HG03571 (cell line): ENCODE data around the gene LYPD5.
"Not testable (repeated sequence)": the region's sequence is repeated elsewhere in the genome, so short reads cannot be mapped to it uniquely, and the experiment has no call there.

Source experiments
- ATAC-seq: cut with Tn5 transposase; IDR thresholded peaks from one replicate; pipeline ENCODE4 v1.9.1; 2021; ENCODE audit not compliant: unreplicated experiment

The LYPD5 gene

DNA sequence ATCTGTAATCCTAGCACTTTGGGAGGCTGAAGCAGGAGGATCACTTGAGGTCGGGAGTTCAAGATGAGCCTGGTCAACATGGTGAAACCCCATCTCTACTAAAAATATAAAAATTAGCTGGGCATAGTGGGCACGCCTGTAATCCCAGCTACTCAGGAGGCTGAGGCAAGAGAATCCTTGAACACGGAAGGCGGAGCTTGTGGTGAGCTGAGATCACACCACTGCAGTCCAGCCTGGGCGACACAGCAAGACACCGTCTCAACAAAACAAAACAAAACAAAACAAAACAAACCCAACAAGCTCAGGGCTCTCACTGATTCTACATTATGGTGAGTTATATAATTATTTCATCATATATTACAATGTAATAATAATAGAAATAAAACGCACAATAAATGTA lies 4.2 kb upstream of the LYPD5 start:
- not testable (repeated sequence) for ATAC-seq

DNA sequence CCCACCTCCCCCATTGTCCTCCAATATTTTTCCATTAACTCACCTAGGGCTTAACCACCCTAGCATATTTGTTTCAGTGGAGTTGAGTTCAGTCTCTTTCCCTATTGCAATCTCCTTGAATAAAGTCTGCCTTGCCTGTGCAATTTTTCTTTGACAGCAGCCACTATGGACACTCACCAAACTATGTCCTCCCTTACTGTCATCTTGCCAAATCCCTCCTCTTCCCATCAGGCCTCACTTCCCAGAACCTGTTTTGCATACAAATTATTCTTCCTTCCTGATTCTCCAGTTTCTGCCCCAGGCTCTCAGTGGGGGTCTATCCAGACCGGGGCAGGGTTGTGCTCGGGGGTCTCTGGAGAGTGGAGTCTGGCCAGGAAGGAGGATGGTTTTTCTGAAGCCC lies 2.2 kb upstream of the LYPD5 start:
- ATAC-seq = no peak

DNA sequence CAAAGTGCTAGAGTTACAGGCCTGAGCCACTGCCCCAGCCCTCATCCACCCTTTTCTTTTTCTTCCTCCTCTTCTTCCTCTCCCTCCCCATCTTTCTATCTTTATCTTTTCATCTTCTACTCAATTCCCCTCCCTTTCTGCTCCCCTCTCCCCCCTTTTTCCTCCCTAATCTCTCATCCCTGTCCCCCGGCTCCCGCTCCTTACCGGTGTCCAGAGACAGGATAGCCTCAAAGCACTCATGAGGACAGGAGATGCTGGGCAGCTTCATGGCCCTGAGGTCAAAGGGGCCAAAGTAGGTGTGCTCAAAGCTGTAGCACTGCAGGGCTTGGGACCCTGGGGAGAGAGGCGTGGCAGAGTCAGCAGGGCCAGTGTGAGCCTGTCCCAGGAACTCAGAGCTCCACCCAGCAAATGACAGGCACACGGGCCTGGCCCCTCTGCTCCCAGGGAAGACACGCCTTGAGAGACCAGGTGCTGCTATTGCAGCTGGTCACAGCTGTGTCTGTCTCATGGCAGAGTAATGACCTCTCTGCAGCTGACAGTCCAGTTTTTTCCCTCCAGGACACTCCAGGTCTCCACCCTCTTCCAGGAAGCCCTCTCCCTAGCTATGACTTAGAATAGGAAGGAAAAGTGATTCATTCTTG lies 2.6 kb downstream of the LYPD5 start:
- no peak for ATAC-seq

DNA sequence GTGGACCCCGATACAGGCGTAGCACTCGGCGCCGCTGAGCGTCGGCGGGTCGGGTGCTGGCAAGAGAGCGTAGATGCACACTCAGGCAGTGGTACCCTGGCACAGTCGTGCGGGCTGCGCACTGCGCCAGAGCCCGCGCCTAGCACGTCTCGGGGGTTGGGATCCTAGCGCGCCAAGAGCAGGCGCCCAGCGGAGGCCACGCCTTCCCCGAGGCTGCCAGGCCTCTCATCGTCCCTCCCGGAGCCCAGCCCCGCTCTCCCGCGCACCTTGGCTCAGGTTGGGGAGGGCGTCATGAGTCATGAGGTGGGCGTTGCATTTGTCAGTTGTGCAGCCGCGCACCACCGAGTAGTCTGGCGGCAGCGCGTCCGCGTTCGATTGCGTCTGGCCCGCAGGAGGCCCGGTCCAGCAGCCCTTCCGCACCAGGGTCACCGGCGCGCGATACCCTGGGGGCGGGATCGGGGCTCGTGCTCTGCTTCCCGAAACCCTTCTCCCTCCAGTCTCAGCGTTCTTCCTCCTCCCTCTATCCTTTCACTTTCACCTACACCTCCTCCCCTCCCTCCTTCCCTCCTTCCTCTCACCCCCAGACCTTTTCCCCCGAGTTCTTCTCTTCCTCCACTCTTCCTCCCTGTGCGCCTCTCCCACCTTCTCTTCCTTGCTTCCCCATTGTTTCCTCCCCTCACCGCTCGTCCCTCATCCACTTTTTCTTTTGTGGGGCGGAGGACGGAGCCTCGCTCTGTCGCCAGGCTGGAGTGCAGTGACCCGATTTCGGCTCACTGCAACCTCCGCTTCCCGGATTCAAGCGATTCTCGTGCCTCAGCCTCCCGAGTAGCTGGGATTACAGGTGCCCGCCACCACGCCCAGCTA lies 3.5 kb downstream of the LYPD5 start:
- ATAC-seq = no peak

DNA sequence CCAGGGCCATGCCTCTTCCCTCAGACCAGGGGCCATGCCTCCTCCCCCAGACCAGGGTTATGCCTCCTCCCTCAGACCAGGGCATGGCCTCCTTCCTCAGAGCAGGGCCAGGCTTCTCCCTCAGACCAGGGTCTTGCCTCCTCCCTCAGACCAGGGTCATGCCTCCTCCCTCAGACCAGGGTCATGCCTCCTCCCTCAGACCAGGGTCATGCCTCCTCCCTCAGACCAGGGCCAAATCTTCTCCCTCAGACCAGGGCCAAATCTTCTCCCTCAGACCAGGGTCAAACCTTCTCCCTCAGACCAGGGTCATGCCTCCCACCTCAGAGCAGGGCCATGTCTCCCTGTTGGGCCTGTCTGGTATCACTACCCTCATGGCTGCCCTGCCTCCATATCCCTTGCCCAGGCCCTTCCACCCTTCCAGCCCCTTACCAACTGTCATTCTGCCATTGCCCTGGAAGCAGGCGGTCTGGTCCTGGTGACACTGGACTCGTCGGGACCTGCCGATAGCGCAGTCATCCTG lies 4.2 kb downstream of the LYPD5 start:
- ATAC-seq = no peak

DNA sequence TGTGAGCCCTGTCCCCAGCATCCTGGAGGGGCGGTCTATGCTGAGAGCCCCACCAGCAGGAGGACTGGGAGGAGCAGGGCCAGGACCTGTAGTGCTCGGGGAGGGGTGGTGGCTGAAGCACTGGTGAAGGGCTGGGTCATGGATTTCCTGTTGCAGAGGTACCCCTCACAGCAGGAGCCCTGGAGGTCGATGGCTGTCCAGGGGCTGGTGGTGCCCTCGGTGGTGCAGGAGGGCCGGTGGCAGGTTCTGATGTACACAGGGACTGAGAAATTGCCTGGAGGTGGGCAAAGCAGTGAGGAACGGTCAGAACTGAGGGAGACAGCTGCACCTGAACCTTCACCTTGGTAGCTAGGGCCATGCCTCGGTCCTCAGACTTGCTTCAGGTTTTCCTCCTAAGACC lies 4.7 kb downstream of the LYPD5 start:
- no peak for ATAC-seq

DNA sequence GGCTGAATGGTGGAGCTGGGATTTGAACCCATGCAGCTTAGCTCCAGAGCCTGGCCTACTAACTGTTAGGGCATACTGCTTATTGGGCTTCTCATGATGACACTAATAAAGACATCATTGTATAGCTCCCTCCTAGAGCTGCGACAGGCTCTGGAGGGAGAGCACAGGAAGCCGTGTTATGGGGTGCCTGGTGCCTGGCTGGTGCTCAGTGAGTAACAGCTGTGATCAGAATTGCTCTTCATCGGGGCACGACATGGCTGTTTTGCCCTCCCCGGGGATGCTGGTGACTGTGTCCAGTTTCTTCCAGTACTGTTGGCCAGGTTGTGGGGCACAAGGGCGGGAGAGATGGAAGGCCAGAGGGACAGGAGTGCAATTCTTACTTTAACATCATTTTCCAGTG lies 5.1 kb downstream of the LYPD5 start:
- no peak for ATAC-seq

DNA sequence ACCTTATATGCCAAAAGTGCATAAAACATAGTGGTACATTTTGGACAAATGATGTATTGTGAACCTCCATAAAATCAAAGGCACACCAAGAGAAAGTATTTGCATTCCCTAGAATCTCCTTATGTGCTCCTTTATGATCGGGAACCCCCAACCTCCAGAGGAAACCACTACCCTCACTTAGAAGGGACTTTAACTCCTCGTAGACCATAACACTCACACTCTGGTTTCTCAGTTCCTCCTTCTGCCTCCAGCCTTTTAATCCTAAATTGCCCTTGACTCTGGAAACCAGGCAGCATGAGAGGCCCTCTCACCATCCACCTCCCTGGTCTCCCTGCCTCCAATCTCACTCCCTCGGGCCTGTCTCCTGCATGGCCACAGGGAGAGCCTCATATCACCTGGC lies 11.7 kb downstream of the LYPD5 start:
- ATAC-seq = no peak

DNA sequence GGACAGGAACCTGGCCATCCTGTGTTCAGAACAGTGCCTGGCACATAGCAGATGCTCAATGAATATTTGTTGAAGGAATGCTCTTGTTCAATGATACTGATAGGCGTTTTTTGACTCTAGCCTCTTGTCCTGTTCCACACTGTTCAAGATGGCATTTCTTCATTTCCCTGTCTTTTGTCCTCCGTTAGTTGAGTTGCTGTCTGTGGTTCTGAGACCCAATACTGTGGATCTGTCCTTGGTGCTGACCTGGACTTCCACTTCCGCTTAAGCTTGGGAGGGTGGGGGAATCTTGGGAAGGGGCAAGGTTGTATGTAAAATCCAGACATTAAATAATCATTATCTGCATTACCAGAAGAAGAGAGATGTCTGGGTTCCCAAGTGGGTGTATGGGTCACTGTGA lies 13.2 kb downstream of the LYPD5 start:
- no peak for ATAC-seq

DNA sequence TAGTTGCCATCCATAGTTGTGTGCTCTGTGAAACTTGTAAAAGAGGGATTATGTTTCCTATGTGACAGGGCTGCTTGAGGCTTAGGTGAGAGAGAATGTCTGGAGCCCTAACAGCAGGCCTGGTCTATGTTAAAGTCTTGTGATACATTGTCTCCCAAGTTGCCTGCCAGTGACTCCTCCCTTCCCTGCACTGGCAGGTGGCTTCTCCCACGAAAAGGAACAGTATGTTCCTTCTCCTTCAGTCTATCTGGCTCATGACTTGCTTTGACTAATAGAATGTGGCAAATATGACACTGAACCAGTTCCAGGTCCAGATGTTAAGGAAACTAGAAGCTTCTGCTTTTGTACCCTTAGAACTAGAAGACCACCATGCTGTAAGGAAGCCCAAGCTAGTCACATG lies 15.6 kb downstream of the LYPD5 start:
- no peak for ATAC-seq

DNA sequence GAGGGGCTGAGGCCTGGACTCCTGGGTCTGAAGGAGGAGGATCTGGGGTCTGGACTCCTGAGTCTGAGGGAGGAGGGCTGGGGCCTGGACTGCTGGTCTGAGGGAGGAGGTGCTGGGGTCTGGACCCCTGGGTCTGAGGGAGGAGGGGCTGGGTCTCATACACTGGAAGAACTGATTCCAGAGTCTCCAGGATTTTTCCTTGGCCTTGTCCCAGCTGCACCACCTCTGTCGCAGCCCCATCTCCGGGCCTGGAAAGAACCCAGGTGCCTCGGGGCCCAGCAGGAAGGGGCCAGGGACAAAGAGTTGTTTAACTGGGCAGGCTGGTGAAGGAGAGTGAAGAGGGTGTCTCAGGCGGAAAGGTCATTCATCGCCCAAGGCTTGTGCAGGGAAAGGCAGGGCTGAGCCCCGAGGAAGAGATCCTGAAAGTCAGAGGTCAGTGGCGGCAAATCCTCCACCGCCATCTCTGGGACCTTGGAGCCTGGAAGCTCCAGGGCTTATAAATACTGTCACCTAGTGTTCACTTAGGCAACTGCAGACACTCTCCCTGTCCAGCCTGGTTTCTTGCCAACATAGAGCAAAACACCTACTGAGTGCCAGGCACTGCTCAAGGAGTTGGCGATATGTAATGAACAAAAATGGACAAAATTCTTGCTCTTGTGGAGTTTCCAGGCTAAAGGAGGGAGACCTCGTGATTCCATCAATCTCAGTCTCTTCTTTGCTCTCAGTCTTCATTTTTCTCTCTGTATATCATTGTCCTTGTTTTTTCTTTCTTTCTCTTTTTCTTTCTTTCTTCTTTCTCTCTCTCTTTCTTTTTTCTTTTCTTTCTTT lies 17.1 kb downstream of the LYPD5 start:
- ATAC-seq = no peak

DNA sequence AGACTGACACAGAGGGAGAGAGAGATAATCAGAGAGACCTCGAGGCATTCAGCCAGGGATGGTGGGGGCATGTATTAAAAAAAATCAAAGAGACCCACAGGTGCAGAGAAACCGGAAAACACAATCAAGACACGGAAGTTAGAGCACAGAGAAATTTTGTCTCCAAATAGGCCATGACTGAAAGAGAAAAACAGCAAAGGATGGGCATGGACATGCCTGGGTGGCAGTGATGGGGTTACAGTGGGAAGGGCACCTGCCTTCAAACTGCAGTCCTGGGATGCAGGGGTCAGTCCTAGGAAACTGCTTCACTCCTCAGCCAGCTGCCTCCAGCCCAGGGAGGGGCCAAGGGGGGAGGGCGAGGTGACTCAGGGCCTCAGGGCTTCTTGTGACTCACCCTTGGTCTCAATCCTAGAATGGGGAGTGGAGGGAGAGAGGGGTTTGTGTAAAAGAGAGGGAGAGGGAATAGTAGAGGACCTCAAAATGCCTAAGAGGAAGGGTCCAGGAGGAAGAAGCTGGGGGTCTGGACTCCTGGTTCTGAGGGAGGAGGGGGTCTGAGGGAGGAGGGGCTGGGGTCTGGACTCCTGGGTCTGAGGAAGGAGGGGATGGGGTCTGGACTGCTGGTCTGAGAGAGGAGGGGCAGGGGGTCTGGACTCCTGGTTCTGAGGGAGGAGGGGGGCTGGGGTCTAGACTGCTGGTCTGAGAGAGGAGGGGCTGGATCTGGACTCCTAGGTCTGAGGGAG lies 17.8 kb downstream of the LYPD5 start:
- ATAC-seq = no peak

DNA sequence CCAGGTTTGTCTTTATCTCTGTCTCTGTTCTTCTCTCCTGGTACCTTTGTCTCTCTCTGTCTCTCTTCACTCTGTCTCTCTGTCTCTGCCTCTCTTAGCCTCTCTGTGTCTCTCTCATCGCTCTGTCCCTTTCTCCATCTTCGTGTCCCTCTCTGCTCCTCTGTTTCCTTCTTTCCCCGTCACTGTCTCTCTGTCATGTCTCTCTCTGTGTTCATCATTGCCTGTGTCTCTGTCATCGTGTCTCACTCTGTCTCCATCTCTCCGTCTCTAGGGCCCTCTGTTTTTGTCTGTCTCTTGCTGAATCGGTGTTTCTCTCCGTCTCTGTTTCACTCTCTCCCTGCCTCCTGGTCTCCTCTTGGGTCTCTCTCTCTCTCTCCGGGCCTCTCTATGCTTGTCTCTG lies 18.6 kb downstream of the LYPD5 start:
- ATAC-seq = no peak

DNA sequence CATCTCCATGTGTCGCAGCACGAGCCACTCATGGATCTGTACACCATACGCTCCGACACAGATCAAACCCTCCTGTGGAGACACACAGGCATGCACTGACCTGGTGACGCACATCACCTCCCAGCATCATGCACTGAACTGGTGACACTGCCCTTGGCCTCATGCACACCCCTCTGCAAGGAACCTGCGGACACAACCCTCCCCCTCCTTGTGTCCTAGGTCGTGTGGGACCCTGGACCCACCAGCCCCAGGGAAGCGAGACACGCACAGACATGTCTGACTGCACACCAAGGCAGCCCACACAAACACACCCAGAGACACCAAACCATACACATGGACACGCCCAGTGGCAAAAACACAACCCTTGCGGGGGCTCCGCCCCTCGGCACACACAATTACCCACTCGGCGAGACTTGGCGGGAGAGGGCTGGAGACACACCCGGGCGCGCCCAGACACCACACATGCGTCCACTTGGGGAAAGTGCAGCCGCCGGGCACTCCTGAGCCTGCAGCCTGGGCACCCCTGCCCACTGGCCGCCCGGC lies 19.5 kb downstream of the LYPD5 start:
- ATAC-seq = no peak

DNA sequence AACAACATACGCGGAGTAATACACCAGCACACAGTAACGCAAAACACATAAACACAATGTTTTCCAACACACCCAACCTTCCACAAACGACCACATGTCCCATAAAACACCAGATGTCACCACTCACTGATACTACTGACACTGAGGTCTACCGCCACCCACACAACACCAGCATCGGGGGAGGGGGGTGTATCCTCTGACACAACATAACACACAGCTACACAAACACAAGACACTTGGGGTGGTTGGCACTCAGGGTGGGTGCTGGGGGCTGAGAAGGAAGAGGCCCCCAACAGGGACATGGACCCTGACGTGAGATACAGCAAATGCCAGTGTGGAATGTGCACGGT lies 20.0 kb downstream of the LYPD5 start:
- no peak for ATAC-seq

DNA sequence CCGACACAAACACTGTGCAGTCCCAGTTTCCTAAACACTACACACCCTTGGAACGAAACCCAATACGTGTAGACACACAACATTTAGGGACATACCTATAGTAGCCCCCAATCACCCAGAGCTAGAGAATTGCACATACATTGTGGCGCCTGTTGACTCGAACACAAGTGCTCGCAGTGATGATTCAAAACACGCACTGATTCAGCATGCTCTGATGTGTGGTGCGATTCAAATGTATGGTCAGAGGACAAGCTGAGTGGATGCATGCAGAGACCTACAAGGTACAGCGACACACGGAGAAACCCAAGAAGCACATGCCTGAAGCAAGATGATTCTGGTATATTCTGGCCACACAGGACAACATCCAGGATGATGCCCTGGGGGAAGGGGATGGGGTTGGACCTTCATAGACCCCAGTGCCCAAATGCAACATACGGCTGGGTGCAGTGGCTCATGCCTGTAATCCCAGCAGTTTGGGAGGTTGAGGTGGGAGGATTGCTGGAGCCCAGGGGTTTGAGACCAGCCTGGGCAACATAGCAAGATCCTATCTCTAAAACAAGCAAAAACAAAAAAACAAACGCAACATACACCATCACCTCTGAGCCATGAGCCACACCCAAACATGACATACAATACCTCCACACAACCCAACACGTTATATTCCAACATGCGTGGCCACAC lies 20.5 kb downstream of the LYPD5 start:
- no peak for ATAC-seq

DNA sequence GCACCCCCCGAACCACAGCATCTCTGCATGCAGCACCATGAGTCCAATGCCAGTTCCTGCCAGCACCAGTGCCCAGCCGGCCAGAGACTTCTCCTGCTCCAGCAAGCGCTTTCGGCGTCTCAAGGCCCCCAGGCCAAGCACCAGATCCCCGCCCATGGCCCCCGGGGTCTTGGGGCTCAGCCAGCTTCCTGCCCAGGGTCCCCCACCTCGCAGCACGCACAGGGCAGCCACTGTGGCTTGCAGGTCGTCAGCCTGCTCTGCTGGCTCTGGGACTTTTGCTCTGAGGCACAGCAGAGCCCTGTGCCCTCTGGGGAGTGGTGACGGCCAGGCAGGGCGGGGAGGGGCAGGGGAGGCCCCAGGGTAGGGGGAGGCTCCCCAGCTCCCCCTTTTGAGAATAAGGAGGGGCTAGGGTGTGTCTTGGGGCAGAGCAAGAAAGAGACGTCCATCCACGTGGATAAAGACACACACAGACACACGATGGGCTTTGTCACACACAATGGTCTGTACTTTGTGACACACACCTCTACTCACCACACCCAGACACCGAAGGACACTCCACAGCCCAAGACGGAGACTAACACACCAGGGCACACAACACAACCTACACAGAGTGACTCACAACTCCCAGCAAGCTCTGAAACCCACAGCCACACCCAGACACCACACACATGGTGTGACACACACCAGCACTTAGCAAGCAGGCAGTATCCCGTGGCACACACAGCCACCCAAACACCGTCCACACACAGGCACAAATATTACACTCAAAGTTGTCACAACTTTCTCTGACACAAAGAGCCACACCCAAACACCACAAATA lies 21.3 kb downstream of the LYPD5 start, which contains the start of gene KCNN4:
TSS of gene KCNN4 (minus strand) at position 268 of the 820 bp plus-strand sequence. CDS start at position 156, 112 bp downstream.
- no peak for ATAC-seq

DNA sequence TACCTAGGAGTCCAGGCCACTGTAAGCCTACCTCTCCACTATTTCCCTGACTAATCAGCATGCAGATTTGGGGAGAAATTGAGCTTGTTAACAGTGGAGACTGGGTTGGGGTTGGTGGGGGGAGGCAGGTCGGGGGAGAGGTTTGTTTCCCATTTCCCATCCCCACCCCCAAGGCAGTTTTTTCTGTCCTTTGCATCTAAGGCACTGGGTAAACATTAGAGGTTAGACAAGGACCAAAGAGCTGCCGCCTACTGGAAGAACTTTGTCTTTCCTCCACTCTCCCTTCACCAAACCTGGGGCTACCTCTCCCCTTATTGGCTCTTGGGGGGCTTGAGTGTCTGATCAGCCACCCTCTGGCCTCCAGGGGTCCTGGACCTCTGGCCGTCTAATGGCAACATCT lies 22.4 kb downstream of the LYPD5 start:
- ATAC-seq = no peak

DNA sequence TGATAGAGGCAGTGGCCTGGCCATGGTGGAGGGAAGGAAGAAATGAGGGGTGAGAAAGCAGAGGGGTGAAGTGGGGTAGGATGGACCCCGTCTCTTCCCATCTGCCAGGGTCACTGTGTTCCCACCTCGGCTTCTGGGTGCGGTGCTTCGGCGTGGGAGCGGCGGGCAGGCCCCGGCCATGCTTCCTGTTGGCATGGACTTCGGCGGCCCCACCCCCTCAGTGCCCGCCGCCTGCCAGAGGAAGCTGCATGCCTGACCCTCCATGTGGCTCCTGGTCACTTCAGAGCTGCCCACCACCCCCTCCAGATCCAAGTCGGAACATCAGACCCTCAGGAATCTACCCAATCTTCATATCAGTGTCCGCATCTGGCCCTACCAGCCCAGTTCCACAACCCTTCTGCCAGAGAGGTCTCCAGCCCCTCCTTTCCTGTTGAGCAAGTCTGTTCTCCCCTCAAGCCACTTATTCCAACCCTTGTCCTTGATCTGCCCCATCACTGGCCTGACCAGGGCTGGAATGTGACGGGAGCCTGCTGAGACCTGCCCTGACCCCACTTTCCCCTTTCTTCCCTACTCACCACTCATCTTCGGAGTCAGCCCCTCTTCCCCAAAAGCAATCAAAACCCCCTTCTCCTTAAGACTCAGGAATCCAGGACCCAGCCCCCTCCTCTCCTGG lies 23.0 kb downstream of the LYPD5 start:
- ATAC-seq = no peak
